SH-SY5Y (cell line): Measurements from ENCODE around the gene SLC16A9.

Source experiments
- GATA2 ChIP-seq: IDR thresholded peaks from 2 replicates; pipeline ENCODE4 v1.6.1; 2011; ENCODE audit warnings: mild to moderate bottlenecking, low read depth, low read length
- GATA3 ChIP-seq: IDR thresholded peaks from 2 replicates; pipeline ENCODE4 v1.6.1; 2011; ENCODE audit warnings: low read depth, mild to moderate bottlenecking, low read length, moderate library complexity

DNA sequence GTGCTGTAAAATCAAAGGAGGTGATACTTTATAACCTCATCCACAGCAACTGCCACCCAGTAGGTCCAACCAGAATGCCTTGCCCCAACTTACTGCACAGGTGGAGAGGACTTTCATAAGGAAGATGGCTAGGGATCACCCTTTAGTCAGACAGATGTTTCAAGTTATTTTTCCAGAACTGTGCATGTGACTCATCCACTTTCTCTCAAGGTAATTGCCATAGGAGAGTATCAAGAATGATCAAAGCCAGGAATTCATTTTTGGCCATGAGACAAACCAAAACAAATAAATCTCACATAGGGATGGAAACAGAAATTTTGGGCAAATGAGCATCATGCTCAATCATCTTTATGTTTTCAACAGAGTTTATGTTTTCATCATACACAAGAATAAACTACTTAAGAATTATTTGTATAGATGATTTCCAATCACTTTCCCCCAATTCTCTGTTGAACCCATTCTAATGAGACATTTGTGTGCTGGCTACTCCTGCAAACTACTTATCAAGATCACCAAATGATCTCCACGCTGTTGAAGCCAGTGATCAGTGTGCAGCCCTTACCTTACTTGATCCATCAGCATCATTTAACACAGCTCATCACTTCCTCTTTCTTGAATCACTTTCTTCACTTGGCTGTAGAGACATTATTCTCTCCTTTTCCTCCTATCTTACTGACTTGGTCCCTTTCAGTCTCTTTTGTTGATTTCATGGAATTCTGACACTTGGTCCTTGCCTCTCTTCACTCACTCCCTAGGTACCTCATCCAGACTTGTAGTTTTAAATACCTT, 74.0 kb downstream of the SLC16A9 start:
- TF ChIP-seq GATA2 = no peak
- no peak for TF ChIP-seq GATA3
